Measurements from ENCODE around the gene OLFM1.

OLFM1 gene

GRCh38 chr9:135088979-135089847, 1.7 kb downstream of the OLFM1 start:
- no peak for DNase-seq (ENCODE audit: low read depth, low spot score)

DNA sequence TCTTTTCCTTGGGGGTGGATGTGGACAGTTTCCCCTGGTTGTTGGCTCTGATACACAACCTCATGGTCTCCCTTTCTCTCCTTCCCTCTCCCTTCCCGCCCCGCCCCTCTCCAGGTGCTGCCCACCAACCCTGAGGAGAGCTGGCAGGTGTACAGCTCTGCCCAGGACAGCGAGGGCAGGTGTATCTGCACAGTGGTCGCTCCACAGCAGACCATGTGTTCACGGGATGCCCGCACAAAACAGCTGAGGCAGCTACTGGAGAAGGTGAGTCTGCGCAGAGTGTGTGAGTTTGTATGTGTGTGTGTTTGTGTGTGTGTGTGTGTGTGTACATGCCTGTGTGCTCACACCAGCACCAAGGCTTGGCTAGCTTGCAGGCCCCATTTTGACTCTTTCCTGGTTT, 2.6 kb downstream of the OLFM1 start:
- DNase-seq (ENCODE audit: low read depth, low spot score) = no peak

- DNase-seq (ENCODE audit: low read depth, low spot score) = no peak
Measured at GRCh38 chr9:135090547-135090946, 3.1 kb downstream of the OLFM1 start.

- DNase-seq (ENCODE audit: low read depth, low spot score) = no peak
Measured at GRCh38 chr9:135091545-135091944, 4.1 kb downstream of the OLFM1 start.

DNA sequence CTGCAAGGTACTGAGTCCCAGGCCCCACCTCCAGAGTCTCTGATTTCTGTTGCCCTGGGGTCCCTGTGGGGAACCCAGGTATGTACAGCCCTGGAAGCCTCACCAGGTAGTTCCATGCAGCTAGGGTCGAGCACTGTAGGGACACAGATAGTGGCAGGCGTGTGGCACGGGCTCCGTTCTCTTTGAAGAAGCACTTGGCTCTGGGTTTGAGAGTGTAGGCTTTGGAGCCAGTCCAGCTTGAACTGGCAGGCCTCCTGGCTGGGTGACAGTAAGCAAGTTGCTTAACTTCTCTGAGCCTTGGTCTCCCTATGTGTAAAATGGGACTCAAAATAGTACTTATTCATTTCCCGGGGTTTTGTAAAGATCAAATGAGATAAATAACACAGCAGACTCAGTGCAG, 5.6 kb downstream of the OLFM1 start:
- DNase-seq (ENCODE audit: low read depth, low spot score) = no peak

DNA sequence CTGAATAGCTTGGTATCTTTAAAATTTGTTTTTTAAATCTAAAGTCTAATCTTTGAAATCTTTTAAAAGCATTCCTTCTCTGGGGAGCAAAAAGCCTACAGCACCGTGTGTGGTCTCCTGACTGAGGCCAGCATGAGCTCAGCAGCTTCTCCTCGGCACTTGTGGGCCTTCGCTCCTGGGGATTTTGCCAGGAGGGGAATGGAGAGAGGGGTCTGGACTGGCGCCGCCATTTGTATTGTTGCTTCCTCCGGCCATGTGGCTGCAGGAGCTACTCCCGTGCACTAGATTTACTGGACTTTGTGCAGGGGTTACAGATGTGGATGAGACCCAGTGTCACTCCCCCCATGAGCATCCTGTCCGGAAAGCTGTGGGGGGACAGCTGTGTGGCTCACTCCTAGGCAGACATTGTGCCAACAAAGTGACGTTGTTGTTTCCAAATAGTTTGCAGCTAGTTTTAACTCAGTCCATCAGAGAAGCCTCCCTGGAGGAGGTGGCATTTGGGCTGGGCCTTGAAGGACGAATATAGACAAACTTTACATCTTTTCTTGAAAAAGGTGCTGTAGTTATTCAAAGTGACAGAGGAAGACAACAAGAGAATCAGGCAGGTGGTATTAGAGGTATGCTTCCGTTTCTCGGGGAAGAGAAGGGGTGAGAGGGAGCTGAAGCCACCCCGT, 6.6 kb downstream of the OLFM1 start:
- no peak for DNase-seq (ENCODE audit: low read depth, low spot score)

DNA sequence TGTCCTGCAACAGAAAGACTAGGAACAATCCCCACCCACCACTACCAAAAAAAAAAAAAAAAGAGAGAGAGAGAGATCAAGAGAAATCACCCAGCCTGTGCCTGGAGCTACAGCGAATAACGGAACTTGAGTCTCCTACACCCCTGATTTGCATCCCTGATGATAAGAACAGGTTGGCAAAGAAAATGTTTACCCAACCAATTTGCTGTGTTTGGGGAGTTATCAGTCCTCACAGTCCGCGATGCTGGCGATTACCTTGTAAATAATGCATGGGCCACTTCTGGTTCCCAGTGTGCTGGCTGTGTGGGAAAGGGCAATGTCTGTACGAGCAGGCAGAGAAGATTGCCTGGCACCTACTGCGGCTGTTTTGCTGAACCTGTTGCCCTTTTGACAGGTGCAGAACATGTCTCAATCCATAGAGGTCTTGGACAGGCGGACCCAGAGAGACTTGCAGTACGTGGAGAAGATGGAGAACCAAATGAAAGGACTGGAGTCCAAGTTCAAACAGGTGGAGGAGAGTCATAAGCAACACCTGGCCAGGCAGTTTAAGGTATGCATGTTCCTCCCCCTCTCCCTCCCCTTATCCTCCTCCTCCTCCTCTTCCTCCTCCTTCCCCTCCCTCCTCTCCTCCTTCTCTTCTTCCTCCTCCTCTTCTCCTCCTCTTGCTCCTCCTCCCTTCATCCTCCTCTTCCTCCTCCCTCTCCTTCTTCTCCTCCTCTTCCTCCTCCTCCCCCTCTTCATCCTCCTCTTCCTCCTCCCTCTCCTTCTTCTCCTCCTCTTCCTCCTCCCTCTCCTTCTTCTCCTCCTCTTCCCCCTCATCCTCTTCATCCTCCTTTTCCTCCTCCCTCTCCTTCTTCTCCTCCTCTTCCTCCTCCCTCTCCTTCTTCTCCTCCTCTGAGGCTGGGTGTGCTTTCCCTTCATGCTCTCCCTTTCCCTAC, 8.3 kb downstream of the OLFM1 start:
- DNase-seq (ENCODE audit: low read depth, low spot score) = no peak

GRCh38 chr9:135096408-135096895, 9.0 kb downstream of the OLFM1 start:
- DNase-seq (ENCODE audit: low read depth, low spot score) = no peak

GRCh38 chr9:135098400-135099105, 11.1 kb downstream of the OLFM1 start:
- DNase-seq (ENCODE audit: low read depth, low spot score) = no peak

- DNase-seq (ENCODE audit: low read depth, low spot score) = no peak
Measured at GRCh38 chr9:135099574-135099973, 12.1 kb downstream of the OLFM1 start.

GRCh38 chr9:135100241-135100681, 12.8 kb downstream of the OLFM1 start:
- DNase-seq (ENCODE audit: low read depth, low spot score) = no peak

- no peak for DNase-seq (ENCODE audit: low read depth, low spot score)
Measured at GRCh38 chr9:135100725-135101410, 13.4 kb downstream of the OLFM1 start.

DNA sequence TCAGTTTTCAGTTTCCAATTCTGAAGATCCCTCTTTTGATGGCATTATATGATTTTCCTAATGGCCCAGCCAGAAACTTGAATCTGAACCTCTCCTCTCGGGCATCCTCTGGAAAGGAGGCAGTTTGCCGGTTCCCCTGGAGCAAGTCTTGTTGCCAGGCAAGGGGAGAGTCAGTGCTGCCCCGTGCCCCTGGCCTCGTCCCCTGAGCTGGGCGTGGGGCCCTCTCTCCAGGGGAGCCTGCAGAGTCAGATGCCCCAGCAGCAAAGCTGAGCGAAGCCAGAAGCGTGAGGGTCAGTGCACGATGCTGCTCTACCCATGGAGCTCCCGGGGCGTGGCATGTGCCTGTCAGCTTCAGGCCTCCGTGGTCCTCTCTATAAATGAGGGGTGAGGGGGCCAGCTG, 14.0 kb downstream of the OLFM1 start:
- no peak for DNase-seq (ENCODE audit: low read depth, low spot score)

- no peak for DNase-seq (ENCODE audit: low read depth, low spot score)
Measured at GRCh38 chr9:135101926-135102325, 14.5 kb downstream of the OLFM1 start.

DNA sequence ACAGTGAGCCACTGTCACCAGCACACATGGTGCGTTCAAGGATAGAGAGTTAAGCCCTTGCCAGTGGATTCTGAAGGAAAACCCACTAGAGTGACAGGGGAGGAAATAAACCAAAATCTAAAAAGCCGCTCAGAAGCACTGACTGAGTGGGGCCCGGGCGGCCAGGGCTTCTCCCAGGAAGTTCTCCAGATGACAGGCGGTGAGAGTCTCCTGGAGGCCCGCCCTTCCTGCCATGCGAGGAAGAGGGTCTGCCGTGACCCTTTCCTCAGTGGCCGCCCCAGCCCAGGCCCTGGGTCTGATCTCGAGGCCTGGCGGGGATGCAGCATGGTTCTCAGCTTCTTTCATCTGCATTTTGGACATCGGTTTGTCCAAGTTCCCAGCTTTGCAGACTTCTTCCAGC, 14.9 kb downstream of the OLFM1 start:
- no peak for DNase-seq (ENCODE audit: low read depth, low spot score)

- no peak for DNase-seq (ENCODE audit: low read depth, low spot score)
Measured at GRCh38 chr9:135103001-135103446, 15.6 kb downstream of the OLFM1 start.

GRCh38 chr9:135103931-135104639, 16.6 kb downstream of the OLFM1 start:
- no peak for DNase-seq (ENCODE audit: low read depth, low spot score)

DNA sequence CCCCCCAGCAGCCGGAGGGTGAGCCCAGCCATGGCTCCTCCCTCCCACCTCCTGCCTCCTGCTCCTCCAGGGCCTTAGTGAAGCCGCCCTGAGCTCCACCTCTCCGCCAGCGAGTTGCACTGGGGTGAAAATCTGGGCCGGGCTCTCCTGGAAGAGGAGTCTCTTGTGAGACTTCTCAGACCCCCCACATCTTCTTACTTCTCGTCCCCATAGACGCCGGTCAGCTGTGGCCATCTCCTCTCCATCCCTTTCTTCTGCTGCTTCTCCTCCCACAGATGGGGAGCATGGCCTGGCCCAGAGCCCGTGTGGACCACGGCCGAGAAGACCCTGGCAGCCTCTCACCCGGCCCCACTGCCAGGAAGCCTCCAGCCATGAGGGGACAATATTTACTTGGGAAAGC, 17.3 kb downstream of the OLFM1 start:
- DNase-seq (ENCODE audit: low read depth, low spot score) = no peak

GRCh38 chr9:135105211-135105745, 17.8 kb downstream of the OLFM1 start:
- no peak for DNase-seq (ENCODE audit: low read depth, low spot score)

Data from activated naive CD8-positive, alpha-beta T cell treated with anti-CD3 and anti-CD28 coated beads, Interleukin-2, amount 50 U/mL, for 16 hours (primary cell).